ENCODE data around the gene PTPRT.

Gene PTPRT

GRCh38 chr20:42957018-42957703 is 232.5 kb downstream of the PTPRT start:
- H3K36me3 ChIP-seq (ENCODE audit: insufficient read depth, low read length): no peaks in the 10 kb centered on the region
- H3K27ac ChIP-seq (ENCODE audit: low read length): no peak overlapping the region
- no peak for ATAC-seq (ENCODE audit: insufficient read depth, low read depth)
- no peak overlapping the region for H3K4me3 ChIP-seq (ENCODE audit: low read depth in 1 of 2, low read length in 2 of 2)
- no peak overlapping the region for H3K9ac ChIP-seq (ENCODE audit: low read depth, low read length)
- H3K27me3 ChIP-seq (ENCODE audit: insufficient read depth, low read length, poor library complexity): no peaks in the 10 kb centered on the region
- TF ChIP-seq EZH2 (IDR thresholded peaks at IDR 0.05; ENCODE audit: borderline replicate concordance, low read depth, low read length, severe bottlenecking): no peak
- TF ChIP-seq CTCF (IDR thresholded peaks at IDR 0.05; ENCODE audit: borderline replicate concordance, extremely low read depth, low read length, poor library complexity, severe bottlenecking): no peak
- no peaks in the 10 kb centered on the region for H3K9me3 ChIP-seq (ENCODE audit: insufficient read depth, low read length, severe bottlenecking)
- no peaks in the 10 kb centered on the region for H3K4me1 ChIP-seq (ENCODE audit: insufficient read depth, low read length)
- no peak for DNase-seq
- H2AFZ ChIP-seq (ENCODE audit: low read depth, low read length): no peak overlapping the region
- no peaks in the 10 kb centered on the region; the same call in 1 of the 2 replicates for H4K20me1 ChIP-seq (ENCODE audit: insufficient read depth, low read length)
- H3K4me2 ChIP-seq (ENCODE audit: insufficient read depth, low read length): no peak overlapping the region
- no peaks in the 10 kb centered on the region for H3K79me2 ChIP-seq (ENCODE audit: insufficient read depth, low read length)

GRCh38 chr20:42955713-42956112 is 234.0 kb downstream of the PTPRT start:
- TF ChIP-seq EZH2 (IDR thresholded peaks at IDR 0.05; ENCODE audit: borderline replicate concordance, low read depth, low read length, severe bottlenecking) (no peak), CTCF (IDR thresholded peaks at IDR 0.05; ENCODE audit: borderline replicate concordance, extremely low read depth, low read length, poor library complexity, severe bottlenecking) (no peak)
- no peaks in the 10 kb centered on the region; the same call in 1 of the 2 replicates for H4K20me1 ChIP-seq (ENCODE audit: insufficient read depth, low read length)
- no peaks in the 10 kb centered on the region for H3K79me2 ChIP-seq (ENCODE audit: insufficient read depth, low read length)
- no peak overlapping the region for H3K4me2 ChIP-seq (ENCODE audit: insufficient read depth, low read length)
- H3K9me3 ChIP-seq (ENCODE audit: insufficient read depth, low read length, severe bottlenecking): no peaks in the 10 kb centered on the region
- no peak overlapping the region for H2AFZ ChIP-seq (ENCODE audit: low read depth, low read length)
- H3K4me3 ChIP-seq (ENCODE audit: low read depth in 1 of 2, low read length in 2 of 2): no peak overlapping the region
- H3K9ac ChIP-seq (ENCODE audit: low read depth, low read length): no peak overlapping the region
- H3K27ac ChIP-seq (ENCODE audit: low read length): no peak overlapping the region
- H3K27me3 ChIP-seq (ENCODE audit: insufficient read depth, low read length, poor library complexity): no peaks in the 10 kb centered on the region
- no peak for ATAC-seq (ENCODE audit: insufficient read depth, low read depth)
- peak; percentile 5 for DNase-seq
- H3K36me3 ChIP-seq (ENCODE audit: insufficient read depth, low read length): no peaks in the 10 kb centered on the region
- no peaks in the 10 kb centered on the region for H3K4me1 ChIP-seq (ENCODE audit: insufficient read depth, low read length)

- no peak overlapping the region for H3K27ac ChIP-seq (ENCODE audit: low read length)
- no peak for DNase-seq
- no peak overlapping the region for H2AFZ ChIP-seq (ENCODE audit: low read depth, low read length)
- no peak for TF ChIP-seq CTCF (IDR thresholded peaks at IDR 0.05; ENCODE audit: borderline replicate concordance, extremely low read depth, low read length, poor library complexity, severe bottlenecking)
- no peak for TF ChIP-seq EZH2 (IDR thresholded peaks at IDR 0.05; ENCODE audit: borderline replicate concordance, low read depth, low read length, severe bottlenecking)
- no peak overlapping the region for H3K9ac ChIP-seq (ENCODE audit: low read depth, low read length)
- no peaks in the 10 kb centered on the region for H3K9me3 ChIP-seq (ENCODE audit: insufficient read depth, low read length, severe bottlenecking)
- no peaks in the 10 kb centered on the region for H3K27me3 ChIP-seq (ENCODE audit: insufficient read depth, low read length, poor library complexity)
- no peak overlapping the region for H3K4me2 ChIP-seq (ENCODE audit: insufficient read depth, low read length)
- no peaks in the 10 kb centered on the region for H3K79me2 ChIP-seq (ENCODE audit: insufficient read depth, low read length)
- ATAC-seq (ENCODE audit: insufficient read depth, low read depth): no peak
- no peaks in the 10 kb centered on the region for H3K36me3 ChIP-seq (ENCODE audit: insufficient read depth, low read length)
- H3K4me3 ChIP-seq (ENCODE audit: low read depth in 1 of 2, low read length in 2 of 2): no peak overlapping the region
- no peaks in the 10 kb centered on the region; the same call in 1 of the 2 replicates for H4K20me1 ChIP-seq (ENCODE audit: insufficient read depth, low read length)
- H3K4me1 ChIP-seq (ENCODE audit: insufficient read depth, low read length): no peaks in the 10 kb centered on the region
Measured at GRCh38 chr20:42954951-42955350, 234.8 kb downstream of the PTPRT start.
